ENCODE measurements around the gene DDO.

- no peak for TF ChIP-seq CTCF (optimal IDR thresholded peaks at IDR 0.05 in 1 of 3, IDR thresholded peaks at IDR 0.05 in 1 of 3, conservative IDR thresholded peaks at IDR 0.05 in 1 of 3; ENCODE audit: extremely low read depth in 1 of 3, insufficient read depth in 2 of 3, low read length in 3 of 3)
- no peak for TF ChIP-seq EZH2 (IDR thresholded peaks at IDR 0.05; ENCODE audit: low read length)
These were observed 7.1 kb upstream of the DDO start for GRCh38 chr6:110422444-110422822.
